Sigmoid colon (tissue), 4 donors: ENCODE results near the gene SLC25A23.

Experiments used
- CTCF ChIP-seq, 4 experiments: fragments of 450-650 bp in 3 of 4; fragments of 200-600 bp in 1 of 4; IDR thresholded peaks; one replicate each; pipeline ENCODE4 v1.5.1; 2016 to 2019; ENCODE audit warnings: antibody characterized with exemption in 4 of 4, mild to moderate bottlenecking in 3 of 4, moderate library complexity in 2 of 4
- POLR2A ChIP-seq, 2 donors: fragments of 450-650 bp; IDR thresholded peaks; one replicate each; pipeline ENCODE4 v1.6.1; 2016; ENCODE audit warnings: antibody characterized with exemption in 2 of 2, mild to moderate bottlenecking in 2 of 2, moderate library complexity in 2 of 2
- POLR2AphosphoS5 ChIP-seq, 4 donors: sonication (generic); formaldehyde crosslinking; IDR thresholded peaks; one replicate each; pipeline ENCODE4 v1.6.1; 2017; ENCODE audit warnings: antibody characterized with exemption in 4 of 4

- no peak for TF ChIP-seq CTCF (IDR thresholded peaks at IDR 0.05)
- no peak for TF ChIP-seq POLR2A (IDR thresholded peaks at IDR 0.05)
- no peak for TF ChIP-seq POLR2AphosphoS5 (IDR thresholded peaks at IDR 0.05)
These were observed 7.4 kb downstream of the SLC25A23 start for GRCh38 chr19:6452223-6452614.
